ENCODE results near the gene GRK3. TPM values are rescaled to one million over a fixed set of nuclear protein-coding genes. Genes with fewer than 3 reads are reported as not detected.

GRK3 gene
- total and polyA plus RNA-seq, 2 donors from 2014 or later = 1.6 to 11.5 TPM

DNA sequence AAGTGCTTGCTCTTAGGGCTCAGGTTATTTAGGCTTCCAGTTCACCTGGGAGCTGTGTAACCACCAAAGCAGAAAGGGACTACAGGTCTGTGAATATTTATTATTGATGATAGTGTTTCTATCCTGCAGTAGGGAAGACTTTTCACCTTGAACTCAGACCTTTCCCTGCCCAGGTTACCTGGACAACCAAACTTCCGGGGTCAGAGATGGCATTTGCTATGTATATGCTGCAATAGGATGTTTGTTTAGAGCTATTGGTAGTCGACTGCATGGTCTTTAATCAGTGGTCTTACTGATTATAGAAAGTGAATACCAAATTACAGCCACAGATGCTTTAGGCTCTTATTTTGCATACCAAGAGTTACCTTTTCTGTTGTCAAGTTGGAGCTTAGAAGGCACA lies 94.9 kb downstream of the GRK3 start:
- no peaks in the 10 kb centered on the region for H3K27me3 ChIP-seq (ENCODE audit: control insufficient read depth, insufficient read depth, low read length)
- TF ChIP-seq, protein P1, sequence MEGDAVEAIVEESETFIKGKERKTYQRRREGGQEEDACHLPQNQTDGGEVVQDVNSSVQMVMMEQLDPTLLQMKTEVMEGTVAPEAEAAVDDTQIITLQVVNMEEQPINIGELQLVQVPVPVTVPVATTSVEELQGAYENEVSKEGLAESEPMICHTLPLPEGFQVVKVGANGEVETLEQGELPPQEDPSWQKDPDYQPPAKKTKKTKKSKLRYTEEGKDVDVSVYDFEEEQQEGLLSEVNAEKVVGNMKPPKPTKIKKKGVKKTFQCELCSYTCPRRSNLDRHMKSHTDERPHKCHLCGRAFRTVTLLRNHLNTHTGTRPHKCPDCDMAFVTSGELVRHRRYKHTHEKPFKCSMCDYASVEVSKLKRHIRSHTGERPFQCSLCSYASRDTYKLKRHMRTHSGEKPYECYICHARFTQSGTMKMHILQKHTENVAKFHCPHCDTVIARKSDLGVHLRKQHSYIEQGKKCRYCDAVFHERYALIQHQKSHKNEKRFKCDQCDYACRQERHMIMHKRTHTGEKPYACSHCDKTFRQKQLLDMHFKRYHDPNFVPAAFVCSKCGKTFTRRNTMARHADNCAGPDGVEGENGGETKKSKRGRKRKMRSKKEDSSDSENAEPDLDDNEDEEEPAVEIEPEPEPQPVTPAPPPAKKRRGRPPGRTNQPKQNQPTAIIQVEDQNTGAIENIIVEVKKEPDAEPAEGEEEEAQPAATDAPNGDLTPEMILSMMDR (IDR thresholded peaks at IDR 0.05; ENCODE audit: borderline replicate concordance, extremely low read depth, insufficient read depth) = no peak
- no peak overlapping the region for H3K4me3 ChIP-seq (ENCODE audit: low read length in 3 of 3)
- DNase-seq (no peak), FAIRE-seq (no peak)
- H3K9ac ChIP-seq (ENCODE audit: low read length in 3 of 3) = no peak overlapping the region
- H3K4me1 ChIP-seq (ENCODE audit: control insufficient read depth in 2 of 3, insufficient read depth in 2 of 3, low read depth in 1 of 3, low read length in 3 of 3) = no peaks in the 10 kb centered on the region
- intact Hi-C loops (cut with DNase I) = no loop called here
- H3K9me3 ChIP-seq (ENCODE audit: control insufficient read depth in 2 of 3, insufficient read depth in 1 of 3, low read length in 3 of 3) = peaks cover 0 to 2% (median 0%) of the 10 kb centered on the region in 3 donors
- H3K36me3 ChIP-seq (ENCODE audit: control insufficient read depth in 2 of 3, insufficient read depth in 3 of 3, low read length in 3 of 3) = no peaks in the 10 kb centered on the region
- no peak overlapping the region for H3K27ac ChIP-seq (ENCODE audit: low read depth in 2 of 2, low read length in 2 of 2)

DNA sequence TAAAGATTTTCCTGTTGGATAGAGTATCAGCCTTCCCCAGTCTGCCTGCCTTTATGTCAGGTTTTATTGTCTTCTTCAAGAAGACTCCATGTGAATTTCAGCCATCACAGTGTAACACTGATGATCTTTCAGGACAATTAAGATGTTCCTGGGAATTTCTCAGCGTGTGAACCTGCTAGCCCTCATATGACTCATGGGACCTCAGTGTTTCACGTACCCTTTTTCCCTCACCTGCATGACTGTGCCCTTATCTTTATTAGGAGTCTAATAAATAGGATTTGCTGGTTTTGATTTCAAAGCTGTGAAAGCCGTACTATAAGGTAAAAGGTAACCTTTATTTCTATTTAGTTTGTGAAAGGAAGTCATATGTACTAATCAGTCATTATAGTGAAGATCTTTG lies 95.9 kb downstream of the GRK3 start:
- Histone ChIP-seq H3K9ac (ENCODE audit: low read length in 3 of 3) (no peak overlapping the region), H3K27ac (ENCODE audit: low read depth in 2 of 2, low read length in 2 of 2) (no peak overlapping the region), H3K27me3 (ENCODE audit: control insufficient read depth, insufficient read depth, low read length) (no peaks in the 10 kb centered on the region), H3K4me1 (ENCODE audit: control insufficient read depth in 2 of 3, insufficient read depth in 2 of 3, low read depth in 1 of 3, low read length in 3 of 3) (no peaks in the 10 kb centered on the region), H3K4me3 (ENCODE audit: low read length in 3 of 3) (no peak overlapping the region), H3K9me3 (ENCODE audit: control insufficient read depth in 2 of 3, insufficient read depth in 1 of 3, low read length in 3 of 3) (peaks cover 0 to 2% (median 0%) of the 10 kb centered on the region in 3 donors), H3K36me3 (ENCODE audit: control insufficient read depth in 2 of 3, insufficient read depth in 3 of 3, low read length in 3 of 3) (no peaks in the 10 kb centered on the region)
- TF ChIP-seq, protein P1 (IDR thresholded peaks at IDR 0.05; ENCODE audit: borderline replicate concordance, extremely low read depth, insufficient read depth) = no peak
- intact Hi-C loops (cut with DNase I) = no loop called here
- no peak for FAIRE-seq
- no peak for DNase-seq

DNA sequence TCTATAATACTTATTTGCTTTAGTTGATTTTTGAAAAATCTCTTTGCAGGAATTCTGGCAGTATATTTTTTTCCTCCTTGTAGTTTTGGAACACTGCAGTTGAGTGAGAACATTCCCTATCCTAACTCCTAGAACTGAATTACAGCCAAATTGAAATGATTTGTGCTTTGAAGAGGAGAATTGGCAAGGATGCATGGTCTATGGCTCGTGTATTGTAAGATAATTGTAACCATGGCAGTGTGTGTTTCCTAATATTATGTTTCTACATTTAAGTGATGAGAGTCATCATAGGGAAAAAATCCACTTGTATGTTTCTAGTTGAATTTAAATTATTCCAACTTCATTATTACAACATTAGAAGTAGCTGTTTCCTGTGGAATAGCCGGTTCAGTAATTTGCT lies 96.6 kb downstream of the GRK3 start:
- Histone ChIP-seq H3K4me1 (ENCODE audit: control insufficient read depth in 2 of 3, insufficient read depth in 2 of 3, low read depth in 1 of 3, low read length in 3 of 3) (no peaks in the 10 kb centered on the region), H3K27ac (ENCODE audit: low read depth in 2 of 2, low read length in 2 of 2) (no peak overlapping the region), H3K4me3 (ENCODE audit: low read length in 3 of 3) (no peak overlapping the region), H3K9ac (ENCODE audit: low read length in 3 of 3) (no peak overlapping the region), H3K27me3 (ENCODE audit: control insufficient read depth, insufficient read depth, low read length) (no peaks in the 10 kb centered on the region), H3K36me3 (ENCODE audit: control insufficient read depth in 2 of 3, insufficient read depth in 3 of 3, low read length in 3 of 3) (no peaks in the 10 kb centered on the region), H3K9me3 (ENCODE audit: control insufficient read depth in 2 of 3, insufficient read depth in 1 of 3, low read length in 3 of 3) (peaks cover 0 to 2% (median 0%) of the 10 kb centered on the region in 3 donors)
- no peak for DNase-seq
- TF ChIP-seq, protein P1 (IDR thresholded peaks at IDR 0.05; ENCODE audit: borderline replicate concordance, extremely low read depth, insufficient read depth) = no peak
- no peak for FAIRE-seq
- intact Hi-C loops (cut with DNase I) = no loop called here

DNA sequence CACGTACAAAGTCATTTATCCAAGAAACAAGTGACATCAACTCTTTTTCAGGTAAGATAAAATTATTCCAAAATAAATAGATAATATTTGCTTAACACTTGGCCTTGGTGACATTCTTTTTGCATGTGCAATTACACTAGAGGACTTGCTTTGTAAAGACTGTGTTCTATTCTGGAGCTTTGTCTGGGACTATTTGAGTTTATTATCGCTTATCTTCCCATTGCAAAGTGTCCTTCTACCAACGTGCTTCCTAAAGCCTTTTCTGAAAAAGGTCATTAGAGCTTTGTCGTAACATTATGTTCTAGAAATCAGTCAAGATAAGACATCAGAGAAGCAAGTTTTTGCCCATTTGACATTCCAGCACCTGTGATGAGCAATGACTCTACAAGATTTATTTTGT lies 99.2 kb downstream of the GRK3 start:
- intact Hi-C loops (cut with DNase I) = no loop called here
- no peak for FAIRE-seq

More for the DNA sequence above, 99.2 kb downstream of the GRK3 start:
- Histone ChIP-seq H3K4me1 (ENCODE audit: control insufficient read depth in 2 of 3, insufficient read depth in 2 of 3, low read depth in 1 of 3, low read length in 3 of 3) (no peaks in the 10 kb centered on the region), H3K4me3 (ENCODE audit: low read length in 3 of 3) (no peak overlapping the region), H3K9me3 (ENCODE audit: control insufficient read depth in 2 of 3, insufficient read depth in 1 of 3, low read length in 3 of 3) (peaks cover 0 to 2% (median 0%) of the 10 kb centered on the region in 3 donors), H3K27me3 (ENCODE audit: control insufficient read depth, insufficient read depth, low read length) (no peaks in the 10 kb centered on the region), H3K9ac (ENCODE audit: low read length in 3 of 3) (no peak overlapping the region), H3K27ac (ENCODE audit: low read depth in 2 of 2, low read length in 2 of 2) (no peak overlapping the region), H3K36me3 (ENCODE audit: control insufficient read depth in 2 of 3, insufficient read depth in 3 of 3, low read length in 3 of 3) (no peaks in the 10 kb centered on the region)
- DNase-seq = no peak
- TF ChIP-seq, protein P1 (IDR thresholded peaks at IDR 0.05; ENCODE audit: borderline replicate concordance, extremely low read depth, insufficient read depth) = no peak
